ENCODE results near the gene FADS2. TPM values are rescaled to one million over a fixed set of nuclear protein-coding genes. Genes with fewer than 3 reads are reported as not detected.

FADS2 gene
- total RNA-seq, 1 donor from 2014 or later = 402 TPM

DNA sequence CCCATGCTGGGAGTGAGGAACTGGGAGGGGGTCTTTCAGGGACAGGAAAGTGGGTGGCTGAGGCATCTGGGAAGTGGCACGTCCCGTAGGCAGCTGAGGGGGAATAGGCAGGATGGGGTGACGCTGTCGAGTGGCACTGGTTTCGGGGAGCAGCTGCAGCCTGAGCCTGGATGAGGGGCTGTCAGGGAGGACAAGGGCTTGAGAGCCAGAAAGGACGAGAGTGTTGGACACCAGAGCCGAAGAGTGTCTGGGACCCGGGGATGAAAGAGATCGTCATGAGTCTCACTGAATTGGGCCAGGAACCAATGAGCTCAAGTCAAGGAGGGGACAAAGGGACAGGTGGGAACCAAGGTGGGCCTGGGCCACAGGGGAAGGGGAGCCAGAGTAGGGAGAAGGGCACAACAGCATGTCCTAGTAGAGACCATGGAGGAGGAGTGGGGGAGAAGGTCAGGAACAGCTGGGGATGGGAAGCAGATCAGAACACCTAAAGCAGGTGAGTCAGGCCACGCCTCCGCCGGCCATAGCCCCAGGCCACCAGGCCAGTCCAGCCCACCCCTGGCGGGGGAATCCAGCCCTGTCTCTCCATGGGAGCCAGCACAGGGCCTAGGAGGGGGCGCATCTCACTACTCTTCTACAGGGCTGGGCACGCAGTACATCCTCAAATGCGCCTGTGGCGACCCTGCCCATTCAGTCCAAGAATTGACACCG lies 85.0 kb downstream of the FADS2 start:
- peaks cover 5% of the 10 kb centered on the region for H3K4me1 Mint-ChIP-seq (ENCODE audit: low read depth)

DNA sequence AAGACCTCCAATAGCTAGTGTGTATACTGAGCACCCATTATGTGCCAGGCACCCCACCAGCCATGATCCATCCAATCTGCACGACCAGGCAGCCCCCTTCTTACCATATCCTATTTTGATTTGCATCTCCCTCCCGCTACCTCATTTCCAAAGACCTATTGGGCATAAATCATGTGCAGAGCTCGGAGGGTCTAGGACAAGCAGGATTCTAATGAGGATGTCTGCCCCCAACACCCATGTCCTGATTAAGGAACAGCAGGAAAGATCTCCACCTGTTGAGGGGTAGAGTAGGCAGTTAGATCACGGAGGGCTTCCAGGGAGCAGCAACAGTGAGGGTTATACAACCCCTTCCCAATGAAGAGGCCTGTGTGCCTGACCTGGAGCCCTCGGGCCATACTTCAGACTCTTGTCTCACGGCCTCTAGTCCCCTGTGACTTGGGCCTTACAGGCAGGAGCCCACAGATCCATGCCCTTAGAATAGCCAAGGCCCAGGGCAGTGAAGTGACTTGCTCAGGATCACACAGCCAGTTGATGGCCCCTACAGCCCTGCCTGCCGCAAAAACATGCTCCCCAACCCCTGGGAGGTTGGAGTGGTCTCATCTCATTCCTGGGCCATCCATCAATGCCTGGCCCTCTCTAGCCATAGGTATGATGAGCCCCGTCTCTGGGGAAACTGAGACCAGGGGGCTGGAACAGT lies 85.7 kb downstream of the FADS2 start:
- Mint-ChIP-seq H3K4me3 (ENCODE audit: low read depth) (no peak overlapping the region), H3K27me3 (peaks cover 50% of the 10 kb centered on the region)
- no peak for DNase-seq (ENCODE audit: low spot score, unreplicated experiment)

More for the DNA sequence above, 85.0 kb downstream of the FADS2 start:
- Mint-ChIP-seq H3K27ac (no peak overlapping the region), H3K27me3 (peaks cover 43% of the 10 kb centered on the region), H3K36me3 (ENCODE audit: insufficient read depth) (no peaks in the 10 kb centered on the region), H3K9me3 (ENCODE audit: low read depth) (no peaks in the 10 kb centered on the region), H3K4me3 (ENCODE audit: low read depth) (no peak overlapping the region)
- TF ChIP-seq, protein P1, sequence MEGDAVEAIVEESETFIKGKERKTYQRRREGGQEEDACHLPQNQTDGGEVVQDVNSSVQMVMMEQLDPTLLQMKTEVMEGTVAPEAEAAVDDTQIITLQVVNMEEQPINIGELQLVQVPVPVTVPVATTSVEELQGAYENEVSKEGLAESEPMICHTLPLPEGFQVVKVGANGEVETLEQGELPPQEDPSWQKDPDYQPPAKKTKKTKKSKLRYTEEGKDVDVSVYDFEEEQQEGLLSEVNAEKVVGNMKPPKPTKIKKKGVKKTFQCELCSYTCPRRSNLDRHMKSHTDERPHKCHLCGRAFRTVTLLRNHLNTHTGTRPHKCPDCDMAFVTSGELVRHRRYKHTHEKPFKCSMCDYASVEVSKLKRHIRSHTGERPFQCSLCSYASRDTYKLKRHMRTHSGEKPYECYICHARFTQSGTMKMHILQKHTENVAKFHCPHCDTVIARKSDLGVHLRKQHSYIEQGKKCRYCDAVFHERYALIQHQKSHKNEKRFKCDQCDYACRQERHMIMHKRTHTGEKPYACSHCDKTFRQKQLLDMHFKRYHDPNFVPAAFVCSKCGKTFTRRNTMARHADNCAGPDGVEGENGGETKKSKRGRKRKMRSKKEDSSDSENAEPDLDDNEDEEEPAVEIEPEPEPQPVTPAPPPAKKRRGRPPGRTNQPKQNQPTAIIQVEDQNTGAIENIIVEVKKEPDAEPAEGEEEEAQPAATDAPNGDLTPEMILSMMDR (IDR thresholded peaks at IDR 0.05; ENCODE audit: unreplicated experiment) = no peak
- DNase-seq (ENCODE audit: low spot score, unreplicated experiment) = no peak

DNA sequence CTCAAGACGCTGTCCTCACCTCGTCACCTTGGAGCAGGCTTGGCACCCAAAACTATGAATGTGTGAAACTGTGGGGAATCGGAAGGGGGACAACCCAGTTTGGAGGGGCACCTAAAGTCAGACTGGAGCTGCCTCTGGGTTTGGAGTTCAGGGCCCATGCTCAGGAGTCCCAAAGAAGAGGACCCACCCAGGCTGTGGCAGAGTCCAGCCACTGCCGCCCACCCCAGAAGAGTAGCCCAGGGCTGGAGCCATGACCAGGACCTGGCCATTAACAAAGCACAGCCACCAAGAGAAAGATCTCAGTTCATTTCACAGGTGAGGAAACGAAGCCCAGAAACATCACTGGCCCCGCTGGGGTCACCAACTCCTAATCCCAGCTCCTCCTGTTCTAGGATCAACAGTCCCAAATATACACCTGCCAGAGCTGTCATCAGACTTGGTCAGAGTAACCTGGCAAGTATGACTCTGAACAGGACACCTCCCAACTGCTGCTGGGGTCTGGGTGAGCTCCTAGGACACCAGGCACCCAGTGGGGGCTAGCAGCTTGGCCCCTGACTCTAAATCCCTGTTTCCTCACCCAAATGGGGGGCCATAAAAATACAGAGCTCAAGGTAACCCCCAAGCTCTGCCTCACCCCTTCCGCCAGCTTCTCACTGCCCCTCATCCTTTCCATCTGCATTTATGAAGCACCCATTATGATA lies 86.5 kb downstream of the FADS2 start:
- DNase-seq (ENCODE audit: low spot score, unreplicated experiment) = no peak
- peaks cover 7% of the 10 kb centered on the region for H3K4me1 Mint-ChIP-seq (ENCODE audit: low read depth)
- no peaks in the 10 kb centered on the region for H3K36me3 Mint-ChIP-seq (ENCODE audit: insufficient read depth)
- no peak overlapping the region for H3K4me3 Mint-ChIP-seq (ENCODE audit: low read depth)
- TF ChIP-seq, protein P1 (IDR thresholded peaks at IDR 0.05; ENCODE audit: unreplicated experiment) = no peak
- peaks cover 58% of the 10 kb centered on the region for H3K27me3 Mint-ChIP-seq
- no peak overlapping the region for H3K27ac Mint-ChIP-seq
- H3K9me3 Mint-ChIP-seq (ENCODE audit: low read depth) = no peaks in the 10 kb centered on the region

More for the DNA sequence above, 85.7 kb downstream of the FADS2 start:
- TF ChIP-seq, protein P1 (IDR thresholded peaks at IDR 0.05; ENCODE audit: unreplicated experiment) = no peak
- Mint-ChIP-seq H3K36me3 (ENCODE audit: insufficient read depth) (no peaks in the 10 kb centered on the region), H3K4me1 (ENCODE audit: low read depth) (peaks cover 7% of the 10 kb centered on the region), H3K9me3 (ENCODE audit: low read depth) (no peaks in the 10 kb centered on the region), H3K27ac (no peak overlapping the region)

- Mint-ChIP-seq H3K36me3 (ENCODE audit: insufficient read depth) (no peaks in the 10 kb centered on the region), H3K4me1 (ENCODE audit: low read depth) (peaks cover 10% of the 10 kb centered on the region), H3K27ac (no peak overlapping the region), H3K27me3 (peaks cover 60% of the 10 kb centered on the region), H3K9me3 (ENCODE audit: low read depth) (no peaks in the 10 kb centered on the region), H3K4me3 (ENCODE audit: low read depth) (peak overlapping the region; percentile 51)
- DNase-seq (ENCODE audit: low spot score, unreplicated experiment) = no peak
- TF ChIP-seq, protein P1 (IDR thresholded peaks at IDR 0.05; ENCODE audit: unreplicated experiment) = no peak
Measured at GRCh38 chr11:61916737-61917333, 88.7 kb downstream of the FADS2 start.

Small RNA genes within 50 kb of the gene (microRNA-seq; reads per million reads assigned to microRNA genes)
- gene MIR6746 (ENCODE audit: borderline number of aligned reads, unreplicated experiment) = 2.4 reads per million

Other genes starting within 250 kb of the FADS2 start
- gene SYT7, start 247.2 kb upstream of the FADS2 start, total RNA-seq = 10.3 and 11.7 TPM in 2 replicates
- 8.7 and 9.3 TPM in 2 replicates for gene DAGLA, start 147.9 kb upstream of the FADS2 start, total RNA-seq
- gene MYRF, start 75.7 kb upstream of the FADS2 start, total RNA-seq = 117 and 128 TPM in 2 replicates
- 175 and 185 TPM in 2 replicates for gene TMEM258, start 35.7 kb upstream of the FADS2 start, total RNA-seq
- gene FEN1, start 35.4 kb upstream of the FADS2 start, total RNA-seq = 34.4 and 36.6 TPM in 2 replicates
- 114 and 121 TPM in 2 replicates for gene FADS1, start 11.3 kb upstream of the FADS2 start, total RNA-seq
- 21.2 and 23.7 TPM in 2 replicates for gene FADS3, start 63.2 kb downstream of the FADS2 start, total RNA-seq
- 0.53 and 0.67 TPM in 2 replicates for gene RAB3IL1, start 89.3 kb downstream of the FADS2 start, total RNA-seq
- 0.34 and 0.44 TPM in 2 replicates for gene BEST1, start 122.1 kb downstream of the FADS2 start, total RNA-seq
- 1,669 and 1,699 TPM in 2 replicates for gene FTH1, start 139.3 kb downstream of the FADS2 start, total RNA-seq

Data from progenitor cell of endocrine pancreas (in vitro differentiated cells).